Mesothelial cell of epicardium (in vitro differentiated cells): ENCODE results near the gene LHX6. TPM values are rescaled to one million over a fixed set of nuclear protein-coding genes. Genes with fewer than 3 reads are reported as not detected.

Experiments
- DNase-seq, 2 experiments: peaks; one replicate each; pipeline ENCODE4 v3.0.0; 2021; ENCODE audit warnings: low spot score in 2 of 2; ENCODE audit not compliant: unreplicated experiment in 2 of 2
- H3K27ac Mint-ChIP-seq: 2 replicates; pipeline ENCODE4 v1.8.0; 2021; ENCODE audit warnings: mixed read lengths
- H3K27me3 Mint-ChIP-seq: 2 replicates; pipeline ENCODE4 v1.8.0; 2021; ENCODE audit warnings: low read depth, mixed read lengths
- H3K36me3 Mint-ChIP-seq: 2 replicates; pipeline ENCODE4 v1.8.0; 2021; ENCODE audit warnings: mixed read lengths
- H3K4me1 Mint-ChIP-seq: 2 replicates; pipeline ENCODE4 v1.8.0; 2021; ENCODE audit warnings: mixed read lengths
- H3K4me3 Mint-ChIP-seq: 2 replicates; pipeline ENCODE4 v1.8.0; 2021; ENCODE audit warnings: mild to moderate bottlenecking, moderate library complexity, mixed read lengths
- H3K9me3 Mint-ChIP-seq: 2 replicates; pipeline ENCODE4 v1.8.0; 2021; ENCODE audit warnings: mixed read lengths
- CTCF ChIP-seq: fragments of 200-600 bp; sonication (generic); IDR thresholded peaks from one replicate; pipeline ENCODE4 v1.5.0; 2021; ENCODE audit warnings: antibody characterized with exemption; ENCODE audit not compliant: unreplicated experiment
- total RNA-seq: library from RNA; stranded (reverse); gene quantifications from 3 replicates; pipeline ENCODE4 v1.2.1, GENCODE V29; 2021

Gene LHX6
- 0.09 TPM in 1 of 3 replicates, not detected in the others for total RNA-seq

- Mint-ChIP-seq H3K9me3 (no peaks in the 10 kb centered on the region), H3K27ac (no peak within 1 kb of the TSS), H3K4me1 (peaks cover 7% of the 10 kb centered on the region), H3K27me3 (peaks cover 54% of the 10 kb centered on the region), H3K36me3 (peaks cover 2% of the 10 kb centered on the region), H3K4me3 (peak within 1 kb of the TSS; percentile 53)
- no peak for TF ChIP-seq CTCF
- peak in 1 of 2 experiments; percentile 51 for DNase-seq
These were observed at the start of gene LHX6 for GRCh38 chr9:122228568-122229484. LHX6 (minus strand) TSS chr9:122228957; CDS start chr9:122228740, 217 bp downstream.

GRCh38 chr9:122277285-122277897, 48.6 kb upstream of the LHX6 start:
- Mint-ChIP-seq H3K4me1 (no peaks in the 10 kb centered on the region), H3K36me3 (peaks cover 56% of the 10 kb centered on the region), H3K4me3 (no peak overlapping the region), H3K27ac (no peak overlapping the region), H3K9me3 (peaks cover 20% of the 10 kb centered on the region), H3K27me3 (no peaks in the 10 kb centered on the region)
- DNase-seq, result no peak
- no peak for TF ChIP-seq CTCF

- TF ChIP-seq CTCF, result no peak
- Mint-ChIP-seq H3K27ac (no peak overlapping the region), H3K36me3 (peaks cover 52% of the 10 kb centered on the region), H3K27me3 (no peaks in the 10 kb centered on the region), H3K4me1 (no peaks in the 10 kb centered on the region), H3K9me3 (peaks cover 20% of the 10 kb centered on the region), H3K4me3 (no peak overlapping the region)
- no peak for DNase-seq
These were observed 47.3 kb upstream of the LHX6 start for GRCh38 chr9:122276096-122276495.

- Mint-ChIP-seq H3K36me3 (peaks cover 49% of the 10 kb centered on the region), H3K9me3 (peaks cover 20% of the 10 kb centered on the region), H3K4me3 (no peak overlapping the region), H3K27ac (no peak overlapping the region), H3K27me3 (no peaks in the 10 kb centered on the region), H3K4me1 (no peaks in the 10 kb centered on the region)
- TF ChIP-seq CTCF, result no peak
- DNase-seq, result no peak
These were observed 45.3 kb upstream of the LHX6 start for GRCh38 chr9:122274055-122274454.

- Mint-ChIP-seq H3K4me3 (no peak overlapping the region), H3K4me1 (peaks cover 15% of the 10 kb centered on the region), H3K9me3 (no peaks in the 10 kb centered on the region), H3K36me3 (peaks cover 9% of the 10 kb centered on the region), H3K27me3 (no peaks in the 10 kb centered on the region), H3K27ac (no peak overlapping the region)
- no peak for TF ChIP-seq CTCF
- DNase-seq, result no peak
These were observed 39.5 kb upstream of the LHX6 start for GRCh38 chr9:122268041-122268814.
